HG03095 (cell line): ENCODE data around the gene OR2H1.
"Not testable (repeated sequence)": the region's sequence is repeated elsewhere in the genome, so short reads cannot be mapped to it uniquely, and the experiment has no call there.

ENCODE experiments used
- ATAC-seq: cut with Tn5 transposase; IDR thresholded peaks from one replicate; pipeline ENCODE4 v1.9.1; 2021; ENCODE audit warnings: moderate library complexity; ENCODE audit not compliant: unreplicated experiment

The OR2H1 gene

GRCh38 chr6:29456971-29457370 lies at the start of gene OR2H1, which contains the start of gene OR11A1:
TSS of gene OR2H1 (plus strand) at chr6:29457155. CDS start at chr6:29461770, 4,615 bp downstream.
TSS of gene OR11A1 (minus strand) at chr6:29457071. CDS start at chr6:29427641, 29,430 bp downstream.
- ATAC-seq, result no peak

- no peak for ATAC-seq
Observed at GRCh38 chr6:29414588-29414987, 42.4 kb upstream of the OR2H1 start, which contains the start of gene OR12D1. TSS of gene OR12D1 (plus strand) at chr6:29414928.

- ATAC-seq, result no peak
Observed at GRCh38 chr6:29419516-29419915, 37.4 kb upstream of the OR2H1 start.

- ATAC-seq, result no peak
Observed at GRCh38 chr6:29424168-29424567, 32.8 kb upstream of the OR2H1 start.

GRCh38 chr6:29424575-29424974 lies 32.4 kb upstream of the OR2H1 start:
- no peak for ATAC-seq

- ATAC-seq, result no peak
Observed at GRCh38 chr6:29425075-29425474, 31.9 kb upstream of the OR2H1 start.

- no peak for ATAC-seq
Observed at GRCh38 chr6:29426654-29427053, 30.3 kb upstream of the OR2H1 start.

- not testable (repeated sequence) for ATAC-seq
Observed at GRCh38 chr6:29436730-29437129, 20.2 kb upstream of the OR2H1 start.

GRCh38 chr6:29439006-29439405 lies 17.9 kb upstream of the OR2H1 start, which contains the start of gene OR10C1:
TSS of gene OR10C1 (plus strand) at chr6:29439306. CDS start at chr6:29440016, 710 bp downstream.
- no peak for ATAC-seq

- no peak for ATAC-seq
Observed at GRCh38 chr6:29442719-29443118, 14.2 kb upstream of the OR2H1 start.

GRCh38 chr6:29444031-29444430 lies 12.9 kb upstream of the OR2H1 start:
- ATAC-seq, result not testable (repeated sequence)

GRCh38 chr6:29447670-29448069 lies 9.3 kb upstream of the OR2H1 start:
- no peak for ATAC-seq

GRCh38 chr6:29451471-29452193 lies 5.3 kb upstream of the OR2H1 start:
- no peak for ATAC-seq

GRCh38 chr6:29461021-29461814 lies 4.3 kb downstream of the OR2H1 start:
- no peak for ATAC-seq

- ATAC-seq, result no peak
Observed at GRCh38 chr6:29462022-29462421, 5.1 kb downstream of the OR2H1 start.

- no peak for ATAC-seq
Observed at GRCh38 chr6:29465279-29465678, 8.3 kb downstream of the OR2H1 start.

- no peak for ATAC-seq
Observed at GRCh38 chr6:29465801-29466200, 8.8 kb downstream of the OR2H1 start.

GRCh38 chr6:29466241-29466640 lies 9.3 kb downstream of the OR2H1 start:
- ATAC-seq, result no peak

- ATAC-seq, result no peak
Observed at GRCh38 chr6:29474996-29475395, 18.0 kb downstream of the OR2H1 start.

- ATAC-seq, result no peak
Observed at GRCh38 chr6:29477923-29478450, 21.0 kb downstream of the OR2H1 start.

GRCh38 chr6:29478740-29479139 lies 21.8 kb downstream of the OR2H1 start:
- ATAC-seq, result no peak

GRCh38 chr6:29479560-29479959 lies 22.6 kb downstream of the OR2H1 start:
- no peak for ATAC-seq
